Caco-2 (cell line): Measurements from ENCODE around the gene CENPP. TPM values are rescaled to one million over a fixed set of nuclear protein-coding genes. Genes with fewer than 3 reads are reported as not detected.

Experiments
- BruUV-seq: library from RNA; stranded (reverse); fragments of 400-500 nt; replicated peaks from 2 replicates; lab custom pipeline; 2021; lab: Mats Ljungman, UMichigan
- CTCF ChIA-PET: fragments of 300-600 bp; sonication (Branson Sonifier 250); formaldehyde crosslinking; loops from one replicate; lab custom pipeline; 2022; ENCODE audit warnings: antibody characterized with exemption; lab: Charles Lee
- POLR2A ChIA-PET: fragments of 300-600 bp; sonication (Branson Sonifier 250); formaldehyde crosslinking; loops from one replicate; lab custom pipeline; 2022; ENCODE audit warnings: antibody characterized with exemption; lab: Charles Lee
- DNase-seq, 2 experiments: peaks; one replicate each; pipeline versions ENCODE4 v3.0.0 to v3.0.0-alpha.2; 2020 to 2022
- H3K27me3 ChIP-seq: replicated peaks from 2 replicates; pipeline ENCODE4 v1.6.0; 2011; ENCODE audit warnings: low read length; ENCODE audit not compliant: control insufficient read depth, insufficient read depth
- H3K36me3 ChIP-seq: 2 replicates; pipeline ENCODE4 v1.5.1; 2011; ENCODE audit warnings: low read length; ENCODE audit not compliant: control insufficient read depth, insufficient read depth
- H3K4me1 ChIP-seq: fragments of 250-450 bp; sonication (Bioruptor Pico); 2 replicates; pipeline ENCODE4 v1.5.1; 2020; ENCODE audit warnings: mild to moderate bottlenecking
- H3K4me3 ChIP-seq: 2 replicates; pipeline ENCODE4 v1.5.1; 2011; ENCODE audit warnings: low read depth, mild to moderate bottlenecking, control low read depth, low read length
- H3K9me3 ChIP-seq: fragments of 250-450 bp; sonication (Bioruptor Pico); 2 replicates; pipeline ENCODE4 v1.5.1; 2020; ENCODE audit warnings: mild to moderate bottlenecking, moderate library complexity
- H3K27ac Mint-ChIP-seq: one replicate; pipeline ENCODE4 v1.8.0; 2022; ENCODE audit warnings: mixed read lengths; ENCODE audit not compliant: unreplicated experiment
- H3K27me3 Mint-ChIP-seq: one replicate; pipeline ENCODE4 v1.8.0; 2022; ENCODE audit warnings: mixed read lengths; ENCODE audit not compliant: insufficient read depth, unreplicated experiment
- H3K36me3 Mint-ChIP-seq: one replicate; pipeline ENCODE4 v1.8.0; 2022; ENCODE audit warnings: mild to moderate bottlenecking, mixed read lengths; ENCODE audit not compliant: insufficient read depth, unreplicated experiment
- H3K4me1 Mint-ChIP-seq: one replicate; pipeline ENCODE4 v1.8.0; 2022; ENCODE audit warnings: low read depth, mixed read lengths; ENCODE audit not compliant: unreplicated experiment
- H3K4me3 Mint-ChIP-seq: one replicate; pipeline ENCODE4 v1.8.0; 2022; ENCODE audit warnings: mild to moderate bottlenecking, moderate library complexity, mixed read lengths; ENCODE audit not compliant: unreplicated experiment
- H3K9me3 Mint-ChIP-seq: one replicate; pipeline ENCODE4 v1.8.0; 2022; ENCODE audit warnings: mixed read lengths; ENCODE audit not compliant: unreplicated experiment
- CTCF ChIP-seq, 2 experiments: fragments of 200-600 bp in 1 of 2; IDR thresholded peaks; 1 replicate in 1 of 2; 2 replicates in 1 of 2; pipeline versions ENCODE4 v1.5.1 to v1.8.0; 2011 to 2022; ENCODE audit warnings: antibody characterized with exemption in 1 of 2, control low read depth in 1 of 2, inconsistent platforms in 1 of 2, low read depth in 1 of 2, low read length in 1 of 2, mild to moderate bottlenecking in 1 of 2, moderate library complexity in 1 of 2; ENCODE audit not compliant: insufficient read depth in 1 of 2, severe bottlenecking in 1 of 2, unreplicated experiment in 1 of 2
- intact Hi-C: fragments of 100-400 bp; cut with micrococcal nuclease; formaldehyde crosslinking; loops from one replicate; pipeline ENCODE4 v1.10.0; 2022; ENCODE audit not compliant: unreplicated experiment
- total RNA-seq: library from RNA; stranded (reverse); gene quantifications from 2 replicates; pipeline ENCODE4 v1.2.3, GENCODE V29; 2022

Gene CENPP
- total RNA-seq, 1 experiment from 2014 or later: 7.6 TPM

- no peak for DNase-seq
- H3K4me1 Mint-ChIP-seq: no peaks in the 10 kb centered on the region
- CTCF ChIA-PET: no interaction called here
- H3K27ac Mint-ChIP-seq: no peak overlapping the region
- H3K27me3 ChIP-seq: no peaks in the 10 kb centered on the region
- no TSS peak for BruUV-seq
- no peak for TF ChIP-seq CTCF (IDR thresholded peaks at IDR 0.05; ENCODE audit: insufficient read depth in 1 of 2, low read depth in 1 of 2, low read length in 1 of 2, severe bottlenecking in 1 of 2, unreplicated experiment in 1 of 2)
- no peaks in the 10 kb centered on the region for H3K4me1 ChIP-seq
- POLR2A ChIA-PET: no interaction called here
- no peak overlapping the region for H3K4me3 Mint-ChIP-seq
- no peaks in the 10 kb centered on the region for H3K9me3 ChIP-seq
- H3K27me3 Mint-ChIP-seq: no peaks in the 10 kb centered on the region
- H3K9me3 Mint-ChIP-seq: no peaks in the 10 kb centered on the region
- intact Hi-C loops: loop anchor here (5.0 kb wide), 2 partner anchors 304 to 489 kb away; partner anchors contain the start of genes CENPP and NOL8
- no peak overlapping the region for H3K4me3 ChIP-seq
- H3K36me3 ChIP-seq: no peaks in the 10 kb centered on the region; the same call in 1 of the 2 replicates
- peaks cover 6% of the 10 kb centered on the region for H3K36me3 Mint-ChIP-seq
These were observed 305.9 kb downstream of the CENPP start for GRCh38 chr9:92631452-92632343.

- Mint-ChIP-seq H3K4me3 (no peak overlapping the region), H3K4me1 (no peaks in the 10 kb centered on the region), H3K36me3 (peaks cover 8% of the 10 kb centered on the region), H3K9me3 (no peaks in the 10 kb centered on the region), H3K27ac (no peak overlapping the region), H3K27me3 (no peaks in the 10 kb centered on the region)
- no peaks in the 10 kb centered on the region for H3K27me3 ChIP-seq
- no peaks in the 10 kb centered on the region for H3K4me1 ChIP-seq
- CTCF ChIA-PET: interaction anchor here (1.4 kb wide), 1 partner anchor 131 kb away, joined by 3 read pairs; no protein-coding TSS in a partner anchor
- intact Hi-C loops: loop anchor here (5.0 kb wide), 2 partner anchors 305 to 490 kb away; partner anchors contain the start of genes CENPP and NOL8
- H3K36me3 ChIP-seq: no peaks in the 10 kb centered on the region; the same call in 1 of the 2 replicates
- no TSS peak for BruUV-seq
- TF ChIP-seq CTCF (IDR thresholded peaks at IDR 0.05; ENCODE audit: insufficient read depth in 1 of 2, low read depth in 1 of 2, low read length in 1 of 2, severe bottlenecking in 1 of 2, unreplicated experiment in 1 of 2): no peak
- no peak for DNase-seq
- no peak overlapping the region for H3K4me3 ChIP-seq
- H3K9me3 ChIP-seq: no peaks in the 10 kb centered on the region
- POLR2A ChIA-PET: no interaction called here
These were observed 306.9 kb downstream of the CENPP start for GRCh38 chr9:92632641-92633040.

GRCh38 chr9:92633614-92634278, 308.0 kb downstream of the CENPP start:
- CTCF ChIA-PET: interaction anchor here (1.0 to 1.5 kb wide), 3 partner anchors 132 to 623 kb away, joined by 3 read pairs; no protein-coding TSS in a partner anchor
- TF ChIP-seq CTCF (IDR thresholded peaks at IDR 0.05; ENCODE audit: insufficient read depth in 1 of 2, low read depth in 1 of 2, low read length in 1 of 2, severe bottlenecking in 1 of 2, unreplicated experiment in 1 of 2): no peak
- H3K36me3 Mint-ChIP-seq: peaks cover 11% of the 10 kb centered on the region
- H3K4me1 Mint-ChIP-seq: no peaks in the 10 kb centered on the region
- Histone ChIP-seq H3K9me3 (no peaks in the 10 kb centered on the region), H3K27me3 (no peaks in the 10 kb centered on the region), H3K4me1 (no peaks in the 10 kb centered on the region), H3K36me3 (no peaks in the 10 kb centered on the region; the same call in 1 of the 2 replicates), H3K4me3 (no peak overlapping the region)
- BruUV-seq: no TSS peak
- DNase-seq: no peak
- no peak overlapping the region for H3K4me3 Mint-ChIP-seq
- POLR2A ChIA-PET: no interaction called here
- intact Hi-C loops: loop anchor here (2.0 to 5.0 kb wide), 3 partner anchors 131 to 491 kb away; partner anchors contain the start of genes CENPP and NOL8
- H3K27ac Mint-ChIP-seq: no peak overlapping the region
- no peaks in the 10 kb centered on the region for H3K27me3 Mint-ChIP-seq
- H3K9me3 Mint-ChIP-seq: no peaks in the 10 kb centered on the region
